A549 treated with Mapracorat at 1 μM for 4 hours (cell line): ENCODE data around the gene MMD. TPM values are rescaled to one million over a fixed set of nuclear protein-coding genes. Genes with fewer than 3 reads are reported as not detected.

Experiments used
- total RNA-seq: library from RNA; stranded (reverse); fragments of 200-300 nt; extraction: Qiagen RNA extraction; gene quantifications from 5 replicates; pipeline ENCODE4 v1.2.3, GENCODE V29; 2022

Gene MMD, protein sequence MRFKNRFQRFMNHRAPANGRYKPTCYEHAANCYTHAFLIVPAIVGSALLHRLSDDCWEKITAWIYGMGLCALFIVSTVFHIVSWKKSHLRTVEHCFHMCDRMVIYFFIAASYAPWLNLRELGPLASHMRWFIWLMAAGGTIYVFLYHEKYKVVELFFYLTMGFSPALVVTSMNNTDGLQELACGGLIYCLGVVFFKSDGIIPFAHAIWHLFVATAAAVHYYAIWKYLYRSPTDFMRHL
- total RNA-seq, result 25.8 to 31.8 TPM (median 27.7 TPM) in 5 replicates

DNA sequence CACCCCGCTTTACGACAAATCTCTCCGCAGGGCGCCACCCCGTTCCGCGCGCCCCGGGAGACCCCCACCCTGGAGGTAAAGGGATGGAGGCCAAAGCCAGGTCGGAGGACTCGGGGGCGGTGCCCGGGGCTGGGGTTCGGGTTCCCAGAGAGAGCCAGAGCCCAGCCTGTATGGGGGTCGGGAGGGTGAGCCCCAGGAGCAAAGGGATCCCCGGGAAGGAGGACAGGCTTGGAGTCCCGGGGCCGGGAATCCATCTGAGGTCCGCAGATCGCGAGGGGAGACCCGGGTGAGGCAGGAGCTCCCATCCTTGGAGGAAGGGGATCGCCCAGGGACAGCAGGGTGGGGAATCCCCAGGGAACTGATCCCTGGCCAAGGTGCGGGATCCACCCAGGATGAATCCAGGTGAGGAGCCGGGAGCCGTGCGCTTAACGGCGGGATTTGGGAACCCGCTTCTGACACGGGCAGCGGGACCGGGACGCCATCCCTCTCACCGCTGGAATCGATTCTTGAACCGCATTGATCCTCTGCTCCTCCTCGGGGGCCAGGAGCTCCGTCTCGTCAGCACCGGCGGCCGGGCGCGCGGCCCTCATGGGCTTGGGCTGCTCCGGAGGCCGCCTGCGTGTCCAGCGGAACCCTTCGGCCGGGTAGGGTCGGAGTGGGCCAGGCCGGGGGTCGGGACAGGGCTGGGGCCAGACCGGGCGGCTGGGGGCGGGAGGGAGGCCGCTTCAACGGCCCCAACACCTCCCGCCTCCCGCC is at the start of gene MMD:
Gene MMD (minus strand): TSS at position 657 of the 756 bp plus-strand sequence. CDS start 140 bp downstream, at position 517.

Other genes with a start within 250 kb of the MMD start
- 0.08 to 0.23 TPM (median 0.18 TPM) in 5 replicates for gene HLF, start 156.9 kb downstream of the MMD start, total RNA-seq
- gene SMIM36, start 89.6 kb upstream of the MMD start, total RNA-seq, result not detected in 5 replicates